Measurements from ENCODE around the gene ZNF831.

ZNF831 gene

DNA sequence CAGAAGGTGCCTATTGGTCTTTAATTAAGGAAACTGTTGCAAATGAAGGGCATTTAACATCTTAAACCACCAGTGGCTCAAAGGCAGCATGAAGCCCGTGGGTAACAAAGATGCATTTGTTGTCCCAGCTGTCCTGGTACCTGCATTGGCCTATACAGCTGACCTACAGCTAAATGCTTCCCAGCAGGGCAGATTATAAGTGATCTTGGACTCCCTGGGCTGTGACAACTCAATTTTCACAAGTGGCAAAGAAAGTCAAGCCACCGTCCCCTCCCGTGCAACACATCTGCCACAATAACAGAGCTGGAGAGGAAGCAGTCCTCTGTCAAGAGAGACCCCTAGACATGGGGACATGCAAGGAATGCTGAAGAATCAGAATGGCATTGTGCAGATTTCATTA is 105.2 kb downstream of the ZNF831 start:
- H3K4me3 ChIP-seq (replicated peaks in 1 of 2; ENCODE audit: low read depth in 2 of 2, low read length in 2 of 2): no peak overlapping the region
- no peak for DNase-seq (ENCODE audit: low read depth in 2 of 2)
- TF ChIP-seq, protein P1, sequence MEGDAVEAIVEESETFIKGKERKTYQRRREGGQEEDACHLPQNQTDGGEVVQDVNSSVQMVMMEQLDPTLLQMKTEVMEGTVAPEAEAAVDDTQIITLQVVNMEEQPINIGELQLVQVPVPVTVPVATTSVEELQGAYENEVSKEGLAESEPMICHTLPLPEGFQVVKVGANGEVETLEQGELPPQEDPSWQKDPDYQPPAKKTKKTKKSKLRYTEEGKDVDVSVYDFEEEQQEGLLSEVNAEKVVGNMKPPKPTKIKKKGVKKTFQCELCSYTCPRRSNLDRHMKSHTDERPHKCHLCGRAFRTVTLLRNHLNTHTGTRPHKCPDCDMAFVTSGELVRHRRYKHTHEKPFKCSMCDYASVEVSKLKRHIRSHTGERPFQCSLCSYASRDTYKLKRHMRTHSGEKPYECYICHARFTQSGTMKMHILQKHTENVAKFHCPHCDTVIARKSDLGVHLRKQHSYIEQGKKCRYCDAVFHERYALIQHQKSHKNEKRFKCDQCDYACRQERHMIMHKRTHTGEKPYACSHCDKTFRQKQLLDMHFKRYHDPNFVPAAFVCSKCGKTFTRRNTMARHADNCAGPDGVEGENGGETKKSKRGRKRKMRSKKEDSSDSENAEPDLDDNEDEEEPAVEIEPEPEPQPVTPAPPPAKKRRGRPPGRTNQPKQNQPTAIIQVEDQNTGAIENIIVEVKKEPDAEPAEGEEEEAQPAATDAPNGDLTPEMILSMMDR (IDR thresholded peaks at IDR 0.05; ENCODE audit: low read depth, low read length): no peak

DNA sequence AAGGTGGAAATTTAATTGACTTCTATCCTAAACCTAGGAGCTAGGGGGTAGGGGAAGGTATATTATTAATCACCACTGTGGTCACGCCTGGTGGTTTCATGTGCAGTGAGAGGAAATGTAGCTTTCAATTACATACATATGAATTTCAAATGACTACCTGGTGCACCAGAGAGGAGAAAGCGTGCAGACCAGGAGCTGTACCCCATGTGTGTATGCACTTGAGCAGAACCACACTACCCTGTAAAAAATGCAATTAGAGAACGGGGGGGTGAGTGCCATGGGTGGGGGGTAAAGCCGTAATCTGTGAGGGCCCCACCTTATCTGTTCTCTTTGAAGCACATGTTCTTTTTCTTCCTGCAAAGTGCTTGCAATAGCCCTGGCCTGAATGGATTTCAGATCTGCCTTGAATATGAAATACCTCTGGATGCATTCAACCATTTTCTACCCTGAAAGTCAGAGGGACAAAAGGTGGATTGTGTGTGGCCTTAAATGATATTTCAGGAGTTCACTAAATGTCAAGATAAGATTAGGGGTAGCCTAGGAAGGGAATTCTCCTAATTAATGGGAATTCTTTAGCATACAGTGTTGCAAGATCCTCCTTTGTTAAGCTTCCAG is 105.9 kb downstream of the ZNF831 start:
- TF ChIP-seq, protein P1 (IDR thresholded peaks at IDR 0.05; ENCODE audit: low read depth, low read length): no peak
- no peak for DNase-seq (ENCODE audit: low read depth in 2 of 2)
- no peak overlapping the region for H3K4me3 ChIP-seq (replicated peaks in 1 of 2; ENCODE audit: low read depth in 2 of 2, low read length in 2 of 2)

DNA sequence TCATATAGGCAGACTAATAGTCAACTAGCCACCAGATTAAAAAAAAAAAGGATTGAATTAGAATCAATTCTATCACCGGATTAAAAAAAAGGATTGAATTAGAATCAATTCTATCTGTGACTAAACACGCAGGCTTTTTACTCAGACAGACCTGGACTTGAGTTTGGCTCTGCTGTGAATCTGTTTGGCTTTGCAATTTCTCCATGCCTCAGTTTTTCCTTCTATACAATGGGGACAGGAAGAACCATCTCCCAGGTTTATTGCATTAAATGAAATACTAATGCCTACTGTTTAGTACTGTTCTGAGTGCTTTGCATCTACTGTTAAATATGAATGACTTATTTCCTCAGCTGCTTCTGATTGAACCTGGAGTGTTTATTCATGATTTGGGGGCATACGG is 106.8 kb downstream of the ZNF831 start:
- DNase-seq (ENCODE audit: low read depth in 2 of 2): no peak

DNA sequence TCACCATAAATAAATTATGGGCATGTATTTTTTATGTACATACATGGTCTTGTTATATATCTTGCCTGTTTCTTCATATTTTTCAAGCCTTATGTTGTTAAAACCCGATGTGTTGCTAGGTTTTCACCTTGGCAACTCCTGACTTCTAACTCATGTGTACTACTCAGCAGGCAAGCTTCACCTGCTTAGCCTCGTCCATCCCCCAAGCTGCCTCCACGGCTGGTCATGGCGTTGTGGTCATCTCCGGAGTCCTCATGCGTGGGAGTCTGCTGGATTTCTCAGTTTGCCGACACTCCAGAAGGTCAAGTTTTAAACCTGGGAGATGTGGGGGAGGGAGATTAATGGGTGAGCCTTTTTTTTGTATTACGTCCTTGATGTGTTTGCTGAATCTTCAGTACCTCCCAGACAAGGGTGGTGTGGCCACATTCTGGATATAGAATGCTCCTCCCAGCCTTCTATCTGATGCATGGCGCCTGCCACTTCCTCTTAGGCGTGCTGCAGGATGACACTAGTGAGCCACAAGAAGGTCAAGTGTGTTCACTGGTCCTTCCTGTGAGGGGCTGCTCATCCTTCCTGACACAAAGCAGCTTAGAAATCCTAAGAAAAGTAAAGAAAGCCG is 110.2 kb downstream of the ZNF831 start:
- H3K4me3 ChIP-seq (replicated peaks in 1 of 2; ENCODE audit: low read depth in 2 of 2, low read length in 2 of 2): no peak overlapping the region
- TF ChIP-seq, protein P1 (IDR thresholded peaks at IDR 0.05; ENCODE audit: low read depth, low read length): no peak
- DNase-seq (ENCODE audit: low read depth in 2 of 2): no peak

More for the DNA sequence above, 106.8 kb downstream of the ZNF831 start:
- H3K4me3 ChIP-seq (replicated peaks in 1 of 2; ENCODE audit: low read depth in 2 of 2, low read length in 2 of 2): no peak overlapping the region
- TF ChIP-seq, protein P1 (IDR thresholded peaks at IDR 0.05; ENCODE audit: low read depth, low read length): no peak

DNA sequence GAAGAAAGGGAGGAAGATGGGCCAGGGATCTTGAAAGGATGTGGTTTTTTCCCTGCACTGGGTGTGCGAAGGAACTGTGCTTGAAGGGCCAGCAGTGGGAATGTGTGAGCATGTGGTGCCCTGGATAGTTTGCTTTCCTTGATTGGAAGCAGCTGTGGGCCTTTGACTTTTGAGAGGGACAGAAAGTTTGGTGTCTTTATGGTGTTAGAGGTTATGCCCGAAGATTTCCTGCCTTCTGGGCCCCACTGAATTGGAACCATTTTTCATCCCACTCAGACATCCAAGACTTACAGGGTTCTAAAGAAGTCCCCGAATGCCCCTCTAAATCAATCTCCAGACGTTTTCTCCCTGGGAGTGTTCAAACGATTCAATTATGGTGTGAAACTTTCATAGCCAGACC is 113.3 kb downstream of the ZNF831 start:
- no peak for DNase-seq (ENCODE audit: low read depth in 2 of 2)
- TF ChIP-seq, protein P1 (IDR thresholded peaks at IDR 0.05; ENCODE audit: low read depth, low read length): no peak
- no peak overlapping the region for H3K4me3 ChIP-seq (replicated peaks in 1 of 2; ENCODE audit: low read depth in 2 of 2, low read length in 2 of 2)

DNA sequence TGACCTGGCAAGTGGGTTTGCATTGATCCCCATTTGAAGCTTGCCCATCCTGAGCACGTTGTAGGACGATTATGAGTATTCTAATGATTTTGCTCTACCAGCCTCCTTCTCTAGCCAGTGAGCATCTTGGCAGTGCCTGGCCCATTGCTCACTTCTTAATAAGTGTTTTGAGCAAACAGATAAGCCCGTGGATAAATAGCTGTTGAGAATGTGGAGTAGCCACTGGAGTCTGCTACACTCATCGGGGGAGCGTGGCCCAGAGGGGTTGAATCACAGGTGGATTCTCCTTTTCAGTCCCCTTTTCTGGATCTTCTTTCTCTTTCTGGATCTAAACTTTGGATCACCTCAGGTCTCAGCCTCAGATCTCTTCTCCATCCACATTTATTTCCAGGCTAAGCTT is 120.8 kb downstream of the ZNF831 start:
- DNase-seq (ENCODE audit: low read depth in 2 of 2): no peak
- no peak overlapping the region for H3K4me3 ChIP-seq (replicated peaks in 1 of 2; ENCODE audit: low read depth in 2 of 2, low read length in 2 of 2)
- TF ChIP-seq, protein P1 (IDR thresholded peaks at IDR 0.05; ENCODE audit: low read depth, low read length): no peak

Measured in cardiac fibroblast (primary cell).